Chondrocyte (in vitro differentiated cells): ENCODE measurements around the gene SHD. TPM values are rescaled to one million over a fixed set of nuclear protein-coding genes. Genes with fewer than 3 reads are reported as not detected.

Source experiments
- DNase-seq: peaks from one replicate; pipeline ENCODE4 v3.0.0; 2021; ENCODE audit warnings: mixed read lengths, low spot score
- H3K27ac Mint-ChIP-seq: one replicate; pipeline ENCODE4 v1.8.0; 2021; ENCODE audit warnings: mild to moderate bottlenecking, moderate library complexity, mixed read lengths; ENCODE audit not compliant: unreplicated experiment
- H3K27me3 Mint-ChIP-seq: 2 replicates; pipeline ENCODE4 v1.8.0; 2021; ENCODE audit warnings: low read depth, mixed read lengths
- H3K36me3 Mint-ChIP-seq: 2 replicates; pipeline ENCODE4 v1.8.0; 2021; ENCODE audit warnings: low read depth, mixed read lengths
- H3K4me1 Mint-ChIP-seq: 2 replicates; pipeline ENCODE4 v1.8.0; 2021; ENCODE audit warnings: low read depth, mild to moderate bottlenecking, mixed read lengths
- H3K4me3 Mint-ChIP-seq: one replicate; pipeline ENCODE4 v1.8.0; 2021; ENCODE audit warnings: mild to moderate bottlenecking, moderate library complexity, mixed read lengths; ENCODE audit not compliant: unreplicated experiment
- H3K9me3 Mint-ChIP-seq: 2 replicates; pipeline ENCODE4 v1.8.0; 2021; ENCODE audit warnings: low read depth, mixed read lengths
- CTCF ChIP-seq: fragments of 200-600 bp; sonication (generic); IDR thresholded peaks from 2 replicates; pipeline ENCODE4 v1.5.0; 2021; ENCODE audit warnings: antibody characterized with exemption, mild to moderate bottlenecking, moderate library complexity
- total RNA-seq: library from RNA; stranded (reverse); gene quantifications from 3 replicates; pipeline ENCODE4 v1.2.1, GENCODE V29; 2021

SHD gene
- total RNA-seq, 1 donor from 2014 or later: not detected

- H3K27me3 Mint-ChIP-seq: no peaks in the 10 kb centered on the region
- no peak overlapping the region for H3K4me3 Mint-ChIP-seq
- no peak for TF ChIP-seq CTCF
- H3K9me3 Mint-ChIP-seq: no peaks in the 10 kb centered on the region
- H3K36me3 Mint-ChIP-seq: peaks cover 18% of the 10 kb centered on the region
- no peaks in the 10 kb centered on the region for H3K4me1 Mint-ChIP-seq
- DNase-seq: no peak
- H3K27ac Mint-ChIP-seq: no peak overlapping the region
Observed at GRCh38 chr19:4264812-4265211, 14.3 kb upstream of the SHD start.

DNA sequence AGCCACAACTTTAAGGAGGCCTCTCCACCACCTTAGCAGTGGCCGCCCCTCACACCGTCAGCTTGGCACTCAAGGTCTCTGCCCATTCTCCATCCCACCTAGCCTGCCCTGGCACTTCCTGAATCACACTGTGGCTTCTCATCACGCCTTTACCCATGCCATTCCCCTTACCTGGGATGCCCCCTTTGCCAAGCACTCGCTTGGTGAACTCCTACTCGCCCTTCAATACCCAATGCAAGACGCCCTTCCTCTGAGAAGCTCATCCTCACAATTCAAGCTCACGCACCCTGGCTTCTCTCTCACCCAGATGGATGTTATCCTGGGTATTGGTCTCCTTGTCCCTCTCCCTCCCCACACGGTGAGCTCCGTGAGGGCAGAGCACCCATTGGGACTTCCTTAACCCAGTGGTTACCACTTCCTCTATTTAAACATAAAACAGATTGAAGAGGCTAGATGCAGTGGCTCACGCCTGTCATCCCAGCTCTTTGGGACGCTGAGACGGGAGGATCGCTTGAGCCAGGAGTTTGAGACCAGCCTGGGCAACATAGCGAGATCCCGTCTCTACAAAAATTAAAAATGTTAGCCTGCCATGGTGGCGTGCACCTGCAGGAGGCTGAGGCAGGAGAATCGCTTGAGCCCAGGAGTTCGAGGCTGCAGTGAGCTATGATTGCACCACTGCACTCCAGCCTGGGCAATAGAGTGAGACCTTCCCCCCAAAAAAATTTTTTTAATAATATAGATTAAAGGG is 12.6 kb upstream of the SHD start:
- Mint-ChIP-seq H3K4me3 (no peak overlapping the region), H3K36me3 (peaks cover 15% of the 10 kb centered on the region), H3K27me3 (no peaks in the 10 kb centered on the region), H3K27ac (no peak overlapping the region), H3K4me1 (no peaks in the 10 kb centered on the region), H3K9me3 (no peaks in the 10 kb centered on the region)
- TF ChIP-seq CTCF: no peak
- no peak for DNase-seq

GRCh38 chr19:4267101-4267900 is 11.8 kb upstream of the SHD start:
- no peak for DNase-seq

GRCh38 chr19:4267901-4268815 is 10.9 kb upstream of the SHD start:
- H3K4me3 Mint-ChIP-seq: no peak overlapping the region
- H3K27ac Mint-ChIP-seq: no peak overlapping the region
- no peaks in the 10 kb centered on the region for H3K4me1 Mint-ChIP-seq
- H3K36me3 Mint-ChIP-seq: peaks cover 18% of the 10 kb centered on the region
- H3K27me3 Mint-ChIP-seq: no peaks in the 10 kb centered on the region
- no peaks in the 10 kb centered on the region for H3K9me3 Mint-ChIP-seq
- peak; percentile 0 for TF ChIP-seq CTCF
- DNase-seq: no peak

More at GRCh38 chr19:4267101-4267900, 11.8 kb upstream of the SHD start:
- TF ChIP-seq CTCF: peak; percentile 83
- H3K36me3 Mint-ChIP-seq: peaks cover 18% of the 10 kb centered on the region
- peak overlapping the region; percentile 39 for H3K27ac Mint-ChIP-seq
- H3K4me1 Mint-ChIP-seq: no peaks in the 10 kb centered on the region
- no peak overlapping the region for H3K4me3 Mint-ChIP-seq
- no peaks in the 10 kb centered on the region for H3K27me3 Mint-ChIP-seq
- H3K9me3 Mint-ChIP-seq: no peaks in the 10 kb centered on the region
